Measurements from ENCODE around the gene C1orf35. TPM values are rescaled to one million over a fixed set of nuclear protein-coding genes. Genes with fewer than 3 reads are reported as not detected.
A peak's percentile ranks its signal among the peaks of the same experiment; 100 is the strongest.

The C1orf35 gene
- polyA plus RNA-seq, 3 donors: 6.9 to 34.2 (median 10.6) TPM

GRCh38 chr1:228105270-228105995 is 2.3 kb upstream of the C1orf35 start:
- Mint-ChIP-seq H3K36me3 (peaks cover 13 to 22% of the 10 kb centered on the region in 2 donors), H3K4me3 (no peak overlapping the region), H3K27me3 (ENCODE audit: low read depth in 3 of 3) (peaks cover 0 to 4% (median 0%) of the 10 kb centered on the region in 3 donors), H3K27ac (peak overlapping the region in 2 of 7 donors; percentile 69 to 79), H3K4me1 (peaks cover 50% of the 10 kb centered on the region), H3K9me3 (no peaks in the 10 kb centered on the region)
- Histone ChIP-seq H4K20me1 (ENCODE audit: insufficient read depth, low read length) (peaks cover 15% of the 10 kb centered on the region), H3K9ac (ENCODE audit: insufficient read depth, low read length, poor library complexity, severe bottlenecking) (no peak overlapping the region), H3K4me1 (ENCODE audit: control insufficient read depth in 1 of 2, insufficient read depth in 2 of 2, low read length in 2 of 2) (peaks cover 55 to 68% of the 10 kb centered on the region in 2 donors), H3K27ac (ENCODE audit: low read depth in 1 of 2, low read length in 2 of 2) (no peak overlapping the region), H2AFZ (ENCODE audit: insufficient read depth, low read depth, low read length, poor library complexity, severe bottlenecking) (no peak overlapping the region), H3K4me3 (replicated peaks in 1 of 3; ENCODE audit: low read depth in 2 of 3, low read length in 3 of 3) (no peak overlapping the region), H3K9me3 (replicated peaks in 1 of 2; ENCODE audit: control insufficient read depth in 1 of 2, insufficient read depth in 1 of 2, low read length in 2 of 2) (no peaks in the 10 kb centered on the region), H3K79me2 (ENCODE audit: insufficient read depth, low read length) (peaks cover 61% of the 10 kb centered on the region), H3K27me3 (ENCODE audit: control insufficient read depth in 2 of 2, insufficient read depth in 2 of 2, low read length in 2 of 2) (no peaks in the 10 kb centered on the region), H3K4me2 (replicated peaks; ENCODE audit: extremely low read depth, low read length, poor library complexity, severe bottlenecking) (no peak overlapping the region), H3K36me3 (replicated peaks in 1 of 2; ENCODE audit: control insufficient read depth in 1 of 2, insufficient read depth in 2 of 2, low read length in 2 of 2) (peaks cover 14 to 26% of the 10 kb centered on the region in 2 donors)
- 94% methylated on average over 9 of the region's 9 CpGs for WGBS (ENCODE audit: insufficient coverage)
- intact Hi-C loops (cut with micrococcal nuclease): loop anchor here (2.0 to 5.0 kb wide), 2 partner anchors 17 to 37 kb away; partner anchors contain the start of gene GUK1 (in 1 of the 2)
- TF ChIP-seq, protein P1, sequence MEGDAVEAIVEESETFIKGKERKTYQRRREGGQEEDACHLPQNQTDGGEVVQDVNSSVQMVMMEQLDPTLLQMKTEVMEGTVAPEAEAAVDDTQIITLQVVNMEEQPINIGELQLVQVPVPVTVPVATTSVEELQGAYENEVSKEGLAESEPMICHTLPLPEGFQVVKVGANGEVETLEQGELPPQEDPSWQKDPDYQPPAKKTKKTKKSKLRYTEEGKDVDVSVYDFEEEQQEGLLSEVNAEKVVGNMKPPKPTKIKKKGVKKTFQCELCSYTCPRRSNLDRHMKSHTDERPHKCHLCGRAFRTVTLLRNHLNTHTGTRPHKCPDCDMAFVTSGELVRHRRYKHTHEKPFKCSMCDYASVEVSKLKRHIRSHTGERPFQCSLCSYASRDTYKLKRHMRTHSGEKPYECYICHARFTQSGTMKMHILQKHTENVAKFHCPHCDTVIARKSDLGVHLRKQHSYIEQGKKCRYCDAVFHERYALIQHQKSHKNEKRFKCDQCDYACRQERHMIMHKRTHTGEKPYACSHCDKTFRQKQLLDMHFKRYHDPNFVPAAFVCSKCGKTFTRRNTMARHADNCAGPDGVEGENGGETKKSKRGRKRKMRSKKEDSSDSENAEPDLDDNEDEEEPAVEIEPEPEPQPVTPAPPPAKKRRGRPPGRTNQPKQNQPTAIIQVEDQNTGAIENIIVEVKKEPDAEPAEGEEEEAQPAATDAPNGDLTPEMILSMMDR (IDR thresholded peaks at IDR 0.05): no peak
- no peak for DNase-seq

GRCh38 chr1:228104526-228105269 is 1.6 kb upstream of the C1orf35 start:
- intact Hi-C loops (cut with micrococcal nuclease): loop anchor here (2.0 to 5.0 kb wide), 2 partner anchors 16 to 38 kb away; partner anchors contain the start of gene GUK1 (in 1 of the 2)
- Histone ChIP-seq H3K79me2 (ENCODE audit: insufficient read depth, low read length) (peaks cover 62% of the 10 kb centered on the region), H3K27ac (ENCODE audit: low read depth in 1 of 2, low read length in 2 of 2) (peak overlapping the region; percentile 22 to 87), H3K9me3 (replicated peaks in 1 of 2; ENCODE audit: control insufficient read depth in 1 of 2, insufficient read depth in 1 of 2, low read length in 2 of 2) (no peaks in the 10 kb centered on the region), H3K4me1 (ENCODE audit: control insufficient read depth in 1 of 2, insufficient read depth in 2 of 2, low read length in 2 of 2) (peaks cover 48 to 68% of the 10 kb centered on the region in 2 donors), H3K9ac (ENCODE audit: insufficient read depth, low read length, poor library complexity, severe bottlenecking) (no peak overlapping the region), H4K20me1 (ENCODE audit: insufficient read depth, low read length) (peaks cover 22% of the 10 kb centered on the region), H3K4me3 (replicated peaks in 1 of 3; ENCODE audit: low read depth in 2 of 3, low read length in 3 of 3) (peak overlapping the region in 1 of 3 experiments; percentile 90), H3K4me2 (replicated peaks; ENCODE audit: extremely low read depth, low read length, poor library complexity, severe bottlenecking) (peak overlapping the region; percentile 88), H3K36me3 (replicated peaks in 1 of 2; ENCODE audit: control insufficient read depth in 1 of 2, insufficient read depth in 2 of 2, low read length in 2 of 2) (peaks cover 19 to 32% of the 10 kb centered on the region in 2 donors), H2AFZ (ENCODE audit: insufficient read depth, low read depth, low read length, poor library complexity, severe bottlenecking) (no peak overlapping the region), H3K27me3 (ENCODE audit: control insufficient read depth in 2 of 2, insufficient read depth in 2 of 2, low read length in 2 of 2) (no peaks in the 10 kb centered on the region)
- H3K9me3 Mint-ChIP-seq: no peaks in the 10 kb centered on the region
- 90% methylated on average over 7 of the region's 7 CpGs for WGBS (ENCODE audit: insufficient coverage)
- peak overlapping the region; percentile 90 to 92 for H3K4me3 Mint-ChIP-seq
- DNase-seq: no peak
- peaks cover 18 to 30% of the 10 kb centered on the region in 2 donors for H3K36me3 Mint-ChIP-seq
- H3K27me3 Mint-ChIP-seq (ENCODE audit: low read depth in 3 of 3): peaks cover 0 to 4% (median 0%) of the 10 kb centered on the region in 3 donors
- peak overlapping the region; percentile 55 to 93 (median 86) for H3K27ac Mint-ChIP-seq
- H3K4me1 Mint-ChIP-seq: peaks cover 45% of the 10 kb centered on the region
- TF ChIP-seq, protein P1 (IDR thresholded peaks at IDR 0.05): no peak

All from CD14-positive monocyte (primary cell).